Measurements from ENCODE around the gene CARD19.

Gene CARD19

GRCh38 chr9:93154293-93154903, 58.4 kb downstream of the CARD19 start:
- TF ChIP-seq RAD21 (IDR thresholded peaks at IDR 0.05; ENCODE audit: low read depth) (peak; percentile 89), TCF12 (IDR thresholded peaks at IDR 0.05; ENCODE audit: low read depth) (no peak)

DNA sequence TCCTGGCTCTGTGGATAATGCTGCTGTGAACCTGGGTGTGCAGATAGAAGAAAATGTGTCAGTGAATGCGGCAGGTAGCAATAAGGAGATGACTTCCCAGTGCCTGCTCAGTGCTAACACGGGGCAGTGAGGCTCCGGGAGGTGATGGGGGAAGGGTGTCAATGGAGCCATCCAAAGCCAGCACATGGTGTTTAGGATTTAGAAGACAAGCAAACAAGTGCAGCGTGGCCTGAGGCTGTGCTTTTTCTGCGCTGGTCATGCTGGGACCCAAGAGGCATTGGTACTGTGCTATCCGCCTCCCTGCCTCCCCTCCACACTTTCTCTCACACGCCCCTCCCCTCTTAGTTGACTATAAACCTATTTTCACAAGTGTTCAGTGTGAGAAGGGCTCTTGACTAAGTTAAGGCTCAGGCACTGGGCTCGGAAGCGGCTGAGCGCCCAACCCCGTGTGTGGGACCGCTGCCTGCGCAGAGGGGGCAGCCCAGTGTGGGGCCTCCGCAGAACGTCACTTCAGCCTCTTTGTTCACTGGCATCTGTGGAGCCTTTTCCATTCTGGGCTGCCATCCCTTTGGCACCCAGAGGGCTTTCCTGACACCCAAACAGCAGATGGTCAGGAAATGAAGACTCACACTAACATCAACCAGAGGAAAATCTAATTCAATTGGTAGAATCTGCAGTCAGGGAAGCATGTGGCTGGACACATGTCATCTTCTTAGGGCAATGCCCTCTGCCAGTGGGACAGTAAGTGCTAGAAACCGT, 59.9 kb downstream of the CARD19 start:
- TF ChIP-seq RAD21 (IDR thresholded peaks at IDR 0.05; ENCODE audit: low read depth), result no peak
- TF ChIP-seq EP300 (IDR thresholded peaks at IDR 0.05; ENCODE audit: borderline replicate concordance), result no peak
- TF ChIP-seq TEAD4 (IDR thresholded peaks at IDR 0.05), result no peak
- no peak for TF ChIP-seq YY1 (IDR thresholded peaks at IDR 0.05; ENCODE audit: low read depth)
- no peak for TF ChIP-seq FOXM1 (IDR thresholded peaks at IDR 0.05; ENCODE audit: borderline replicate concordance, low read depth)
- no peak for TF ChIP-seq EGR1 (IDR thresholded peaks at IDR 0.05)
- no peak for TF ChIP-seq NFIC (IDR thresholded peaks at IDR 0.05)

DNA sequence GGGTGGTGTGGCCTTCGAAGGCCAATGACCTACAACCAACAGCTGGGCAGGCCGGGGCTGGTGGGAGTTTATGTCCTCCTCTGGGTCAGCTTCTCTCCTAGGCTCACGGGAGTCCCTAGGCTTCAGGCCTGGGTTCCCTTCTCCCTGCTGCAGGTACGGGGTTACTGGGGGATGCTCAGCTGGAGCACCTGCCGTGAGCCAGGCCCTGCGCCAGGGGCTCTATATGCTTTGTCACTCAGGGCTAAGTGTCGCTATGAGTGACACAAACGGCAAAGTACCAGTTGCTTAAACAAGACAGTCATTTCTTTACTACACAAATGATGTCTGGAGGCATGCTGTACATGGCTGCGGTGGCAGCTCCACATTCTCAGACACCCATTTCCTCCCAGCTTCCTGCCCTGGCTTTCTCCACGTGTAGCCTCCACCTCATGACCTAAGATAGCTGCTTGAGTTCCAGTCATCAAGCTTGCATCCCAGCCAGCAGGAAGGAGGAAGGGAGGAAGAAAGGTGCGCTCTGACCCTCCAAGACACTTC, 60.5 kb downstream of the CARD19 start:
- TF ChIP-seq CREB1 (IDR thresholded peaks at IDR 0.05; ENCODE audit: low read depth), result no peak
- TF ChIP-seq RAD21 (IDR thresholded peaks at IDR 0.05; ENCODE audit: low read depth), result no peak
- TF ChIP-seq USF1 (IDR thresholded peaks at IDR 0.05), result no peak
- TF ChIP-seq CEBPB (IDR thresholded peaks at IDR 0.05), result no peak
- TF ChIP-seq, protein P1, sequence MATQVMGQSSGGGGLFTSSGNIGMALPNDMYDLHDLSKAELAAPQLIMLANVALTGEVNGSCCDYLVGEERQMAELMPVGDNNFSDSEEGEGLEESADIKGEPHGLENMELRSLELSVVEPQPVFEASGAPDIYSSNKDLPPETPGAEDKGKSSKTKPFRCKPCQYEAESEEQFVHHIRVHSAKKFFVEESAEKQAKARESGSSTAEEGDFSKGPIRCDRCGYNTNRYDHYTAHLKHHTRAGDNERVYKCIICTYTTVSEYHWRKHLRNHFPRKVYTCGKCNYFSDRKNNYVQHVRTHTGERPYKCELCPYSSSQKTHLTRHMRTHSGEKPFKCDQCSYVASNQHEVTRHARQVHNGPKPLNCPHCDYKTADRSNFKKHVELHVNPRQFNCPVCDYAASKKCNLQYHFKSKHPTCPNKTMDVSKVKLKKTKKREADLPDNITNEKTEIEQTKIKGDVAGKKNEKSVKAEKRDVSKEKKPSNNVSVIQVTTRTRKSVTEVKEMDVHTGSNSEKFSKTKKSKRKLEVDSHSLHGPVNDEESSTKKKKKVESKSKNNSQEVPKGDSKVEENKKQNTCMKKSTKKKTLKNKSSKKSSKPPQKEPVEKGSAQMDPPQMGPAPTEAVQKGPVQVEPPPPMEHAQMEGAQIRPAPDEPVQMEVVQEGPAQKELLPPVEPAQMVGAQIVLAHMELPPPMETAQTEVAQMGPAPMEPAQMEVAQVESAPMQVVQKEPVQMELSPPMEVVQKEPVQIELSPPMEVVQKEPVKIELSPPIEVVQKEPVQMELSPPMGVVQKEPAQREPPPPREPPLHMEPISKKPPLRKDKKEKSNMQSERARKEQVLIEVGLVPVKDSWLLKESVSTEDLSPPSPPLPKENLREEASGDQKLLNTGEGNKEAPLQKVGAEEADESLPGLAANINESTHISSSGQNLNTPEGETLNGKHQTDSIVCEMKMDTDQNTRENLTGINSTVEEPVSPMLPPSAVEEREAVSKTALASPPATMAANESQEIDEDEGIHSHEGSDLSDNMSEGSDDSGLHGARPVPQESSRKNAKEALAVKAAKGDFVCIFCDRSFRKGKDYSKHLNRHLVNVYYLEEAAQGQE (IDR thresholded peaks at IDR 0.05; ENCODE audit: low read depth), result no peak
- no peak for TF ChIP-seq EGR1 (IDR thresholded peaks at IDR 0.05)
- TF ChIP-seq YY1 (IDR thresholded peaks at IDR 0.05; ENCODE audit: low read depth), result no peak
- no peak for TF ChIP-seq ZBTB7A (IDR thresholded peaks at IDR 0.05; ENCODE audit: low read depth)
- no peak for TF ChIP-seq NFIC (IDR thresholded peaks at IDR 0.05)
- TF ChIP-seq, protein P2, sequence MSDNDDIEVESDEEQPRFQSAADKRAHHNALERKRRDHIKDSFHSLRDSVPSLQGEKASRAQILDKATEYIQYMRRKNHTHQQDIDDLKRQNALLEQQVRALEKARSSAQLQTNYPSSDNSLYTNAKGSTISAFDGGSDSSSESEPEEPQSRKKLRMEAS (IDR thresholded peaks at IDR 0.05), result no peak
- no peak for TF ChIP-seq TEAD4 (IDR thresholded peaks at IDR 0.05)
- no peak for TF ChIP-seq FOXM1 (IDR thresholded peaks at IDR 0.05; ENCODE audit: borderline replicate concordance, low read depth)
- TF ChIP-seq TCF12 (IDR thresholded peaks at IDR 0.05; ENCODE audit: low read depth), result no peak
- TF ChIP-seq EP300 (IDR thresholded peaks at IDR 0.05; ENCODE audit: borderline replicate concordance), result no peak
- TF ChIP-seq TAF1 (IDR thresholded peaks at IDR 0.05; ENCODE audit: low read depth), result no peak

- TF ChIP-seq ZBTB7A (IDR thresholded peaks at IDR 0.05; ENCODE audit: low read depth) (no peak), EGR1 (IDR thresholded peaks at IDR 0.05) (no peak), FOXM1 (IDR thresholded peaks at IDR 0.05; ENCODE audit: borderline replicate concordance, low read depth) (no peak), USF1 (IDR thresholded peaks at IDR 0.05) (no peak), TAF1 (IDR thresholded peaks at IDR 0.05; ENCODE audit: low read depth) (no peak), RAD21 (IDR thresholded peaks at IDR 0.05; ENCODE audit: low read depth) (peak; percentile 99), EP300 (IDR thresholded peaks at IDR 0.05; ENCODE audit: borderline replicate concordance) (no peak), YY1 (IDR thresholded peaks at IDR 0.05; ENCODE audit: low read depth) (no peak), NFIC (IDR thresholded peaks at IDR 0.05) (no peak), CREB1 (IDR thresholded peaks at IDR 0.05; ENCODE audit: low read depth) (no peak)
- TF ChIP-seq, protein P2 (IDR thresholded peaks at IDR 0.05), result peak; percentile 20; the same call in 1 of the 2 replicates
Measured at GRCh38 chr9:93159601-93160471, 63.8 kb downstream of the CARD19 start.

DNA sequence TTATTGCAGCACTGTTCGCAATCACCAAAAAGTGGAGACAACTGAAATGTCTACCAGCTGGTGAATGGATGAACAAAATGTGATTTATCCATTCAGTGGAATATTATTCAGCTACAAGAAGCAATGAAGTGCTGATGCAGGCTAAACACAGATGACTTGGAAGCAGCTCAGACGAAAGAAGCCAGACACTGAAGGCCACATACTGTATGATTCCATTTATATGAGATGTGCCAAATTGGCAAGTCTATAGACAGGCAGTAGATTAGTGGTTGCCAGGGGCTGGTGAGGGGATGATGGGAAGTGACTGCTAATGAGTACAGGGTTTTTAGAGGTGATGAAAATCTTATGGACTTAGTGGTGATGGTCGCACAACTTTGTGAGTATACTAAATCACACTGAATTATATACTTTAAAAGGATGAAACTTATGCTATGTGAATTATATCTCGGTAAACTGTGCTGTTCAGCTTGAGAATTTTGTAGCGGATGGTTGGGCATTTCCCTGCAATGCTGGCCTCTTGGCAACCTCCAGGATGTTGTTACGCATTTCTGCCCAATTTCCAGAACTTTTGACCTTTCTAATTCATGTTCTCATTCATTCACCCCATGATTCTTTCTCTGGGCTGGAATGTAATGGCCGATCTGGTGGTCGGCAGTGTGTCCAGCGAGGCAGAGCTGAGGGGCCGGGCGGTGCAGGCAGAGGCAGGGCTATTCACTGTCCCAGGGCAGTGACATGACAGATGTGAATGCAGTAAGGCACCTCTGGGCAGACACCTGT, 66.0 kb downstream of the CARD19 start:
- no peak for TF ChIP-seq CEBPB (IDR thresholded peaks at IDR 0.05)
- TF ChIP-seq EP300 (IDR thresholded peaks at IDR 0.05; ENCODE audit: borderline replicate concordance), result no peak
